GM13977 (cell line): ENCODE results near the gene ENAH.

Experiments
- DNase-seq: peaks from one replicate; pipeline ENCODE4 v3.0.0; 2012; ENCODE audit warnings: low spot score
- CTCF ChIP-seq: IDR thresholded peaks from 2 replicates; pipeline ENCODE4 v1.5.1; 2012; ENCODE audit warnings: mild to moderate bottlenecking, control low read depth; ENCODE audit not compliant: insufficient read depth; ENCODE audit errors: extremely low read depth, missing control alignments
- in situ Hi-C: fragments of 300-500 bp; cut with MboI; formaldehyde crosslinking; loops from one replicate; pipeline ENCODE4 v1.12.0; 2022; ENCODE audit warnings: low sequenced_read_pairs, low pct_unique_long_range_greater_than_20kb, mixed read lengths, inconsistent platforms; ENCODE audit not compliant: unreplicated experiment

The ENAH gene

GRCh38 chr1:225537554-225538251 is 115.2 kb downstream of the ENAH start:
- in situ Hi-C loops: no loop called here
- no peak for TF ChIP-seq CTCF
- DNase-seq: no peak

GRCh38 chr1:225535280-225535679 is 117.6 kb downstream of the ENAH start:
- in situ Hi-C loops: no loop called here
- DNase-seq: no peak

GRCh38 chr1:225534772-225535171 is 118.2 kb downstream of the ENAH start:
- no peak for DNase-seq

More at GRCh38 chr1:225535280-225535679, 117.6 kb downstream of the ENAH start:
- TF ChIP-seq CTCF: no peak

GRCh38 chr1:225534135-225534534 is 118.8 kb downstream of the ENAH start:
- in situ Hi-C loops: no loop called here
- no peak for DNase-seq

More at GRCh38 chr1:225534772-225535171, 118.2 kb downstream of the ENAH start:
- no peak for TF ChIP-seq CTCF
- in situ Hi-C loops: no loop called here

GRCh38 chr1:225533238-225533637 is 119.7 kb downstream of the ENAH start:
- no peak for DNase-seq
- TF ChIP-seq CTCF: no peak
- in situ Hi-C loops: no loop called here

More at GRCh38 chr1:225534135-225534534, 118.8 kb downstream of the ENAH start:
- no peak for TF ChIP-seq CTCF

GRCh38 chr1:225532240-225532944 is 120.5 kb downstream of the ENAH start:
- TF ChIP-seq CTCF: no peak
- no peak for DNase-seq
- in situ Hi-C loops: no loop called here
